ENCODE data around the gene NME4. TPM values are rescaled to one million over a fixed set of nuclear protein-coding genes. Genes with fewer than 3 reads are reported as not detected.
A peak's percentile ranks its signal among the peaks of the same experiment; 100 is the strongest.
"Not testable (repeated sequence)": the region's sequence is repeated elsewhere in the genome, so short reads cannot be mapped to it uniquely, and the experiment has no call there.

NME4 gene
- 92.0 and 101 TPM in 2 replicates for total RNA-seq (2014; rRNA removed; shearing (Covaris generic))

DNA sequence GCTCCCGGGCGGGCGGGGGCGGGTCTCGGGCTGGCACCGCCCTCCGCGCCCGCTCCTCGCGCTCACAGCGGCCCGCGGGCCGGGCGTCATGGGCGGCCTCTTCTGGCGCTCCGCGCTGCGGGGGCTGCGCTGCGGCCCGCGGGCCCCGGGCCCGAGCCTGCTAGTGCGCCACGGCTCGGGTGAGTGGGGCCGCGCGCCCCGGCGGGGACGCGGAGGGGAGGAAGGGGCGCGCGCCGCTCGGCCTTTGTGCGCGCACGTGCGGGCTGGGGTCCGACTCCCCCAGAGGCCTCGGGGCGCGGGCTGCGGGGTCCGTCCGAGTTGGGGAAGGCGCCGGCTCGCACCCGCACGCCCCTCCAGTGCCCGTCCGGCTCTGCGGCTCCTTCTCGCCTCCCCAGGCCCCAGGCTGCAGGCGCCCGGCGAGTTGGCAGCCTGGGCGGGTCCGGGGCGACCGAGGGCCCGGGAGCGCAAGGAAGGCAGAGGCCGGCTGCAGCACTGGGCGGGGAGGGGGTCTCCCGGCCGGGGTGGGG is at the start of gene NME4:
Gene NME4 (plus strand): TSS at position 65 of the 527 bp plus-strand sequence. CDS start 24 bp downstream, at position 89.
- no peak for DNase-seq (ENCODE audit: low read depth)

DNA sequence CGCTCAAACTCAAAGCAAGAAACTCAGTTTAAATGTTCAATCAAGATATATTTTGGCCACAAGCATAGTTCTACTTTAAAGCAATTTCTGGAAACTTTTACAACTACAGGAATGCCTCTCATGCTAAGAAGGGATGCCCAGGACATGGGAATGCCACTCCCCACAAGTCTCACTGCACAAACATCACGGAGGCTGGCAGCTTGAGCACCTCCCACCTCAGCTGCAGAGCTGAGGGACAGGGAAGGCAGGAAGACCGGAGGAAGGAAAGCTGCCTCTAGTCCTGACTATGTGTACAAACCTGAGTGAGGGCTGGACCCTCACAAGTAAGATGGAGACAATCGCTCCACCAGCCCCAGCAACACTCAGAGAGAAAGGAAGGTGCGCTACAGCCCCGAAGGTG is 49.8 kb upstream of the NME4 start:
- no peak for DNase-seq (ENCODE audit: low read depth)

DNA sequence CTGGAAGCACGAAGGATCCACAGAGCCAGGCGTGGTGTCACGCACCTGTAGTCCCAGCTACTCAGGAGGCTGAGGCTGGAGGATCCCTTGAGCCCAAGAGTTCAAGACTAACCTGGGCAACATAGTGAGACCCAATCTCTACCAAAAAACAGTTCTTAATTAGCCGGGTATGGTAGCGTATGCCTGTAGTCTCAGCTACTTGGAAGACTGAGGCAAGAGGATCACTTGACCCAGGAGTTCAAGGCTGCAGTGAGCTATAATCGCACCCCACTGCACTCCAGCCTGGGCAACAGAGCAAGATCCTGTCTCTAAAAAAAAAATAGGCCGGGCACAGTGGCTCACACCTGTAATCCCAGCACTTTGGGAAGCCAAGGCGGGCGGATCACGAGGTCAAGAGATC is 48.5 kb upstream of the NME4 start:
- DNase-seq (ENCODE audit: low read depth) = not testable (repeated sequence)

DNA sequence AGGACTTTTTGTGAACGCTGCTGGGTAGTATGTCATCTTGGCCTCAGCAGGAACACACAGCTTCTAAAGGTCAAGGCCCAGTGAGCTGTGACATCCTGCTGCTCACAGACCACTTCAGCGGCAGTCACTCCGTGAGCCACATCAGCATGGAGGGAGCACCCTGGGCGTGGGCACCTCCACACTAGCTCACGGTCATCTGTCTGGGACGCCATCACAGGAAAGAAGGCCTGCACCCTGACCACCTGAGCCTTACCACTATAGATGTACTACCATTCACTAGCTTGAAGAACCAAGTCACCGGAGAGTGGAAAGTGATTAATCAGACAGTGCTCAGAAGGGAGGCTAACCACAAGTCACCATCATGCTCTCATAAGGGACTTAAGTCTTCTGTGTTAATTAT is 47.8 kb upstream of the NME4 start:
- no peak for DNase-seq (ENCODE audit: low read depth)

DNA sequence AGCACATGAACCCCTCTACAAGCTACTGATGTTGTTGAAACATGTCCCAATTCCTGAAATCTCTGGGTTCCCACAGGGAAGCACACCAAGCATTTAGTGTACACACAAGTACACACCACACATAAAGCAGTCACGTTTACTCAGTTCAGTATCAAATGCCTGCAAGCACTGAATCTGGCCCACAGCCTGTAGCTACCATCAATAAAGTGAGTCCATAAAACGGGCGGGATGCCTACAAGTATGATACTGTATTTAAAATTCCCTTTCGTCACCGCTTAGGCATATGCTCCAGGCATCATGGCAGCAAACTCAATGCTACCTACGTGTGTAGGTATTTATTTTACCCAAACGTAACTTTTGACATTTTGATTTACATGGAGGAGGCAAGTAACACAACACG is 46.8 kb upstream of the NME4 start:
- no peak for DNase-seq (ENCODE audit: low read depth)

DNA sequence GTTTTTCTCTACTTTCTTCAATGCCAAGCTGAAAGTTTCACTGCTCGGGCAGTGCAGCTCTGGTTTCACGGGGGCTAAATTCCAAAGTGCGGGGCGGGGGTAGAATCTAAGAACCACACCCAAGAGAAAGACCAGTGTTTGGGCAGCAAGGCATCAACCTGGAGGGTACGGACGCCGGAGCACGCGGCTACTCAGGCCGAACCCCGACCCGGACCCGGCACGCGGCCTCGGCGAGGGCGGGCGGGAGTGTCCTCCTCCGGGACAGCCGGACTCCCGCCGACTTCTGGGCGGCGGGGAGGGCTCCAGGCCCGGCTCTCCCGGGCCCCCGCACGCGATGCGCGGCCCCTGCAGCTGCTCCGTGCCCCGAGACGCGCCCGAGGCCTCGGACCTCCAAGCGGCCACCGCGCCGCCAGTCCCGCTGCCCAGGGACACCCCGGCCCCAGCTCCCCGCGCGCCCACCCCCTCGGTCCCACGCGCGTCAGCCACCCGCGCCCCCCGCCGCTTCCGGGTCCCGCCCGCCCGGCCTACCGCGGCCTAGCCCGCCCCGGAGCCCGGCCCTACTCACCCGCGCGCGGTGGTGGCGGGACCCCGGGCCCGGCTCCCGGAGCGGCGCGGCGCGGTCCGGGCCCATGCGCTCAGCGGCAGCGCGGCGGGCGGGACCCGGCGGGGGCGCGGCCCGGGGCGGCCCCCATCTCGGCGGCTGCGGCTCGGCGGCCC is 45.0 kb upstream of the NME4 start:
- DNase-seq (ENCODE audit: low read depth) = peak; percentile 25

DNA sequence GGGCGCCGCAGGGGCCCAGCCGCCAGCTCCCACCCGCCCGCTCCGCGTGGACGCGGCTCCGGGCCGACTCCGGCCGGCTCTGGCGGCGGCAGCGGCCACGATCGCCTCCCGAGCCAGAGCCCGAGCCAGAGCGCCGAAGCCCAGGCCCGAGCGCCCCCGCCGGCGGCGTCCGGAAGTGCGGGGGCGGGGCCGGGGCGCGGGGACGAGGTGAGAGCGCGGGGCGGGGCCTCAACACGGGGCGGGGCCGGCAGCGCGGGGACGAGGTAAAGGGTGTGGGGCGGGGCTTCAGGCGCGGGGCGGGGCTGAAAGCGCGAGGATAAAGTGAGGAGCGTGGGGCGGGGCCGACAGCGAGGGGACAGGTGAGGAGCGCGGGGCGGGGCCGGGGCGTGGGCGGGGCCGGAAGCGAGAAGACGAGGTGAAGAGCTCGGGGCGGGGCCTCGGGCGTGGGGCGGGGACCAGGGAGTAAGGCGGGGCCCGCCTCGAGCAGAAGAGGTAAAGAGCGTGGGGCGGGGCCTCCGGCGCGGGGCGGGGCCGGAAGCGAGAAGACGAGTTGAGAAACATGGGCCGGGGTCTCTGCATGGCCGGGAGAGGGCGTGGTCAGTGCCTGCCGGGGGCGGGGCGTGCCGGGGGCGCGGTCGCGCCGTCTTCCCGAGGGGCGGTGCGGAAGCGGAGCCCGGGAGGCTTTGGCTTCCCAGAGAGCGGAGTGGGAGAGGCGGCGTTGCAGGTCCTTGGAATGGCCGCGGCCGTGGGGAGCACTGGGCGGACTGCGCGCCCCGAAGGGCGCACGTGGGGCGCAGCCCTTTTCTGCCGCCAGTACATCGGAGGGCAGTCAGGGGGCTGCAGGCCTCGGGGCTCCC is 44.2 kb upstream of the NME4 start, which contains the start of gene AXIN1:
Gene AXIN1 (minus strand): TSS at position 177 of the 857 bp plus-strand sequence. CDS start 5,698 bp downstream, outside the sequence.
- peak; percentile 92 for DNase-seq (ENCODE audit: low read depth)

DNA sequence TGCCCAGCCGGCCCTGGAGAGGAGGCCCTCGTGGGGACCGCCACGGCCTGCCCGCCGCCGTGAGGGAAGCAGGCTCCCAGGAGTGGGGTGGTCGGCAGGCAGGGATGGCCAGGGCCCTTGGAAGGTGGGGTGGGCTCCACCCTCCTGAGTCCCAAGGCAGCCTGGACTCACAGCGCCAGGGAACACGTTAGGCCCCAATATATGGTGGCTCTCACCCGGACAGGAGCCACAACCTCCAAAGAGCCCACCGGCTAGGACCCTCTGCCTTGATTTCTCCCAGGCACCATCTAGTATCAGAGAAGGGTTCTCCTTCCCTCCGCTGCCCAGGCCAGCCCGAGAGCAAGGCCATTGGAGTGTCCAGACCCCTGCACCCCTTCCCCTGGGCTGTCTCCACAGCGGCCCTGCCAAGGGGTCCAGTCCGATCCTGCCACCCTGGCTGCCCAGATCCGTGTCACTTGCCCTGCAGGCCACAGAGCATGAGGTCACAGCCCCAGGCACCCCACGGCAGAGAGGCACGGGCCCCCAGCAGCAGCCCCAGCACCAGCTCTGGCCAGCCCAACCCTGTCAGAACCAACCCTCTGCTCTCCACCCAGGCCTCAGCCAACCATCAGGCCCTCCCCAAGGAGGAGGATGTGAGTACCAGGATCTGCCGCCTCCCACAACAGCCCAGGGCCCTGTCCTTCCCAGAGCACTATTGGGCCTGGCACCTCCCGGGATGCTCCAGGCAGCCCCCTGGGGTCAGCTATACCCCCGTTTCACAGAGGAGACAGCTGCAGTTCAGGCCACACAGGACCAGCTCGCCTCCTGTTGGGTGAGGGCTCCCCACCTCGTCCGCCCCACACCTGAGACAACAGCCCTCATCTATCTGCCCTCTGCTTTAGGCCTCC is 43.4 kb upstream of the NME4 start:
- DNase-seq (ENCODE audit: low read depth) = no peak

DNA sequence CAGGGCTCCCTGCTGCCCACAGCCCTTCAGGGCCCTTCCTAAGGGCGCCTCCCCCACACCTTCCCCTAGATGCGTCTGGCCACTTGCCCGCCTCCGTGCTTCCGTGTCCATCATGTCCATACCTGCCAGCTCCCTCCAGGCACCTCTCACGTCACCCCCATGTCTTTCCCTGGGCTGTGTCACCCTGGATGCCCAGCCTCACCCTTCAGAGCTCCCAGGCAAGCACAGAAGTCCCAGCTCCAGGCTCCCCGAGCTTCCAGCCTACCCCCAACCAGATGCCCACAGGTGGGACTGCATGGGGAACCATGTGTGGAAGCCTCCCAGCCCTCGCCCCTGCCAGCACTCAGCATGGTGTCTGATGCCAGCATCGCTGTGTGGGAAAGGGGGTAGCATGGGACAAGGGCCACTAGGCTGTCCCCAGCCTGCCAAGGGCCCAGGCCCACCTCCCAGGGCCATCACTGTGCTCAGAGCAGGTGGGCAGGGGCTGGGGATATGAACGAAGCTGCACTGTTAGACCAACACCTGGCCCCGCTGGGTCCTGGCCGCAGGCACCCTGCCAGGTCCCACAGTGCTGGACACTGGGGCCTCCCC is 42.6 kb upstream of the NME4 start:
- no peak for DNase-seq (ENCODE audit: low read depth)

DNA sequence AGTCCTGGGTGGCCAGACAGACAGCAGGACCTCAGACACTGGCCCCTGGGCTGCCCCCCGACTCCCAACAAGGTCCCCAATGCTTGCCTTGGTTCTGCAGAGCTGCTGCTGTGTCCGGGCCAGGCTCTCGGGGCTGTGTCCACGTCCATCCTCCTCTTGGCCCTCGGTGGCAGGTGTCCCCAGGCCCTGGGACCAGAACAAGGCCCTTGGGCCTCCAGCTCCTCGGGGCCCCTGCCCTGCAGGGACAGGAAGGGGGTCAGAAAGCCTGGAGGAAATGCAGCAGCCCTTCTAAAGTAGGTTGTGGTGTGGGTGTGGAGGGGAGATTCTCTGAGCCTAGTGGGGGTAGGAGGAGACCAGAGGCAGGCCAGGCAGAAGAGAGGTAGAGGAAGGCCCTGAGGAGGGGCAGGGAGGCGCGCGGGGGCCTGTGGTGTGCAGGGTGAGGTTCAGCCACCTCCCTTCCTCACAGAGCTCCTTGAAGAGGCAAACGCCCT is 42.0 kb upstream of the NME4 start:
- DNase-seq (ENCODE audit: low read depth) = no peak

DNA sequence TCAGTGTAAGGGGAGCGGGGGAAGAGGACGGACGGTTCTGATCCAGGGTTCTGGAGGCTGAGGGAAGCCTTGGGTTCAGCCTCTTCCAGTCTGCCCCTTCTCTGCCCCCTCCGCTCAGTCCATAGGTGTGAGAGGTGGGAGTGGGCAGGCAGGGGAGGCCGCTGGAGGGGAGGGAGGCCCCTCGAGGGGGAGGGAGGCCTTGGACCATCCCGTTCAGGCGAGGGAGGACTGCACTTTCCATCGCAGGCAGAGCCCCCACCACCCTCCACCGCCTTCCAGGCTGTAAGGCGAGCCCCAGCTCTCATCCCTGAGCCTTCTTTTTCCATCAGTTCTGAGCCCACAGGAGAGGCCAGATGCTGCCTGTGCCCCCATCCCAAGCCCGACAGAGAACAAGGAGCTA is 40.3 kb upstream of the NME4 start:
- DNase-seq (ENCODE audit: low read depth) = no peak

DNA sequence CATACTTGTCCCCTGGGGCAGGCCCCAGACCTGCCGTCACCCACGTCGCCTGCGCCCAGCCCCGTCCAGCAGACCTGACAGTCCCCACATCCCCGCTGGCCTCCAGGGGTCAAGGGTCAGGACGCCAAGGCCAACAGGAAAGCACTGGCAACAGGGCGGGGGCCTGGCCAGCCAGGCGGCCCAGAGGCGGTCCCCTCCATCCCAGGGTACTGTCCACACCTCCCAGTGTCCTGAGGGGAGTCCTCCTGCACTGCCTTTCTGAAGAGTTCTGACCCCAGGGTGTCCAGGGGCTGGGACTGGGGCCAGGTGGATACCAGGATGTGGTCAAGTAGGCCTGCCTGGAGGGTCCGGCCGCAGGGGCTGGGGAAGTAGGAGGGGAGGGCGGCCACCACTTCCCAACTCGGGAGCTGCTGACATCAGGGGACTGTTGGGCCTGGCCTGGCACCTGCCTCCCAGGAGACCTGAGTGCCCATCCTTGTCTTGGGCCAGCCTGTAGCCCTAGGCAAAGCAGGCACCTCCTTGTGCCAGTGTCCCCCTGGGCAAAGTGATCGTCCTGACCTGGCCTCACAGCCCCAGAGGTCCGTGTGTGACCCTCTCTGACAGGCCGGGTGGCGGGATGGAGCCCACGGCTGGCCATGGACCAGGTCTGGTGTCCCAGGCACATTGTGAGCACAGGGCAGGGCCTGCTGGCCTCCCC is 37.8 kb upstream of the NME4 start:
- DNase-seq (ENCODE audit: low read depth) = no peak

DNA sequence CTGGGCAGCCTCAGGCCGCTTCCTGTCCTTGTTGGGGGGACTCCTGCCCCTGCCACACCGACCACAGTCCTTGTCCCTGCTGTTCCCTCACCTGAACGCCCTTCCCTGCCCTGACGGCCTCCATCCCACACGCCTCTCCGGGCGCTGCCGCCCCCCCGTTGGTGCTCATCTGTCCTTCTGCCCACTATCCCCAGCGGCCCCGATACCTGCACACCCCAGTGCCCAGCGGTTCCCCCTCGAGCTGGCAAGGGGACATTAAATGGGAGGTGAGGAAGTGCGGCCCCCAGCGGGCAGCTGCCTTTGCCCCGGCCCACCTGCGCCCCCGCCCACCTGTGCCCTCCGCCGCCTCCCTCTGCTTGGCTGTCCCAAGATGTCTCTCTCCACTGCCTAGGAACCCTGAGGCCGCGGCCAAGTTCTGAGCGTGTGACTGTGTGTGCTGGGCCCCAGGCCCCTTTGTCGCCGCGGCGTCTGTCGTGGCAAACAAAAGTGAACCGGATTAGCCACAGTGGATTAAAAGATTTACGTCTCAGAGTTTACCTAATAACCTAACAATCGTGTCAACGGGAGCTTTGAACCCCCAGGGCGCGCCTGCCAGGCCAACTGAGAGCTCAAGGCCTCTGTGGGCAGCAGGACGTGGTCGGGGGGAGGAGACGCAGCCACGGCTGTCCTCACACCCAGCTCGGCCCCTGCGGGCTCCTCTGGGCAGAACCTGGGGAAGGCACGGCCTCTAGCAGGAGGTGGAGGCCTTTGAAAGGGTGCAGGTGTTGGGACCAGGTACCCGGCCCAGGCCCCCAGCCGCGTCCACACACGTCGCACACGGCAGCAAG is 36.9 kb upstream of the NME4 start:
- DNase-seq (ENCODE audit: low read depth) = no peak

DNA sequence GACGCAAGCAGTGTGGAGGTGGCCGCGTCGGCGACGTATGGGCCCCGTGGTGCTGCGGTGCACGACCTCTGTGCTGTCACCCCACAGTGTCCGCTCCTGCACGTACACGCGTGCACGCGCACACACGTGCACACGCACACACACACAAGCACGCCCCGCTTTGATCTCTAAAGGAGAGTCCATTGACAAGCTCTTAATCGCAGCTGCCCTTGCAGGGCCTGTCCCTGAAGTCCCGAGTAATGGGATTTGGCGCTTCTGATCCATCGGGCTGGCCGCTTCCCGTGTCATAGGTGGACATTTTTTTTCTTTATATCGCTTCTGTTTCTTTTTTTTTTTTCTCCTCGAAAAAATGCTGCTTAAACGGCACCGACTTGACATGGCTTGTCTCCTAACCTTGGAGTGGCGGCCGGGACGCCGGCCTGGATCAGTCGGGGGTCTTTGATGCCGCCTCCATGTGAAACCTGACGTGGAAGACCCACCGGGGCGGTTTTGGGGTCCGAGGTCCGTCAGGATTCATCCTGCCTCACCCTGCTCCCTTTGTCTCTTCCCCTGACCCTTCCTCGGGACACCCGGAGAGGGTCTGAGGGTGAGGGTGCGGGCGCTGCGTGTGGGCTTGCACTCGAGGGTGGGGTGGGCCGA is 36.2 kb upstream of the NME4 start:
- DNase-seq (ENCODE audit: low read depth) = no peak

DNA sequence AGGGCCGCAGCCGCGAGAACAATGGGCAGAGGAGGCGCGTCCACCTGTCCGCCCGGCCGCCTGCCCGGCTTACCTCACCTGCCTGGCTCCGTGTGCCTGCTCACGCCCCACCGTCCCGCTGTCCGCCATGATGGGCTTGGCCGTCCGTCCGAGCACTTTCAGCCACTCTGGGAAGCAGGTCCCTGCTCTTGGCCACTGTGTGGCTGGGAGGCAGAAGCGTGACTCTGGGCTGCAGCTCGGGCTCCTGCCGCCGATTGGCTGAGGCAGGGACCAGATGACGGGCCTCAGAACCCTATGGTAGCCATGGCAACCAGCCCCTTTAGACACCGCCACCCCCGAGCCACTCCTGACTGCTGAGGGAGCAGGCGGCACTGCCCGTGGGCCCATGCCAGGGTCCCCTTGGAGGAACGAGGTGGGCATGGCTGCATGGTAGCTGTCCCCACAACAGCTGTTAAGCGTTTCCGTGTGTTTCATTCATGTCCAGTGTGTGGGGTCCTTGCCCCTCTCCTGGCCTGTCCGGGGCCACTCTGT is 35.6 kb upstream of the NME4 start:
- no peak for DNase-seq (ENCODE audit: low read depth)

DNA sequence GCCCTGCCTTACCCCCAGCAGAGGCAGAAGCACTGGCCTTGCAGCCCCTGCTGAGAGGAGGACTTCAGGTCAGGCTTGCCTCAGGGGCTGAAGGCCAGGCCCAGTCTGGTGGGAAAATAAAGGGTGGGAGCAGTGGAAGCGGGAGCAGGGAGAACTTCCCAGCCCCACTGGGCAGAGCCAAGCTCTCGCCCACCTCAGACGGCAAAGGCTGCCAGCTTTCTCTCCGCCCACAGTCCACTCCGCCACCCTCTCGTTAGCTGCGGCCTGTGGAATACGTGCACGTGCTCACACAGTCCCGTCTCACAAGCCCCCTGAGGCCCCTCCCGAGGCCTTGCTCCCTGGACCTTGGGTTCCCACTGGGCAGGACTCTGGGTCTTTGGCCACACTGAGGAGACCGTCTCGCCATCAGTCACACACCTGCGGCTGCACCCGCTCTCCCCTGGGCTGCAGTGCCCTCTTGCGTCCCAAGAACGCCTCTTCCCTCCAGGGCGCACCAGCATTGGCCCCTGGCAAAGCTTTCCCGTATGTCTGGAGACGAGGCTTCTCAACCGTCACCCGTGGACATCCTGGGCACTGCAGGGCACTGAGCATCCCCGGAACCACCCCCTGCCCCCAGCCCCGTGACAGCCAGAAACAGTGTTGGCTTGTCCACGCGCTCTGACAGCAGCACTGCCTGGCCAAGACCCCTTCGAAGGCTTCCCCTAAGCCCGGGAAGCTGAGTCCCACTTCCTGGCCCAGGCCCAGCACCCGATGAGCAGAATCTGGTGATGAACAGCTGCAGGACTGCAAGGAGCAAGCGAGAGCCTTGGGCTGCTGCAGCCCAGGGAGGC is 34.9 kb upstream of the NME4 start:
- DNase-seq (ENCODE audit: low read depth) = peak; percentile 84

DNA sequence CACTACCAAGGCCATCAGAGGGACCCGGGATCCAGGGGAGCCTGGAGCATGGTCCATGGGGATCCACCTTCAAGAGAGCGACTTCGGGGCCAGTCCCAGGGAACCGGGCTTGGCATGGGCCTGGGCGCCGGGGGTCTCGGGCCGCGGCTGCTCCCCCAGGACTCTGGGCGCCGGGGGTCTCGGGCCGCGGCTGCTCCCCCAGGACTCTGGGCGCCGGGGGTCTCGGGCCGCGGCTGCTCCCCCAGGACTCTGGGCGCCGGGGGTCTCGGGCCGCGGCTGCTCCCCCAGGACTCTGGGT is 34.3 kb upstream of the NME4 start:
- not testable (repeated sequence) for DNase-seq (ENCODE audit: low read depth)

DNA sequence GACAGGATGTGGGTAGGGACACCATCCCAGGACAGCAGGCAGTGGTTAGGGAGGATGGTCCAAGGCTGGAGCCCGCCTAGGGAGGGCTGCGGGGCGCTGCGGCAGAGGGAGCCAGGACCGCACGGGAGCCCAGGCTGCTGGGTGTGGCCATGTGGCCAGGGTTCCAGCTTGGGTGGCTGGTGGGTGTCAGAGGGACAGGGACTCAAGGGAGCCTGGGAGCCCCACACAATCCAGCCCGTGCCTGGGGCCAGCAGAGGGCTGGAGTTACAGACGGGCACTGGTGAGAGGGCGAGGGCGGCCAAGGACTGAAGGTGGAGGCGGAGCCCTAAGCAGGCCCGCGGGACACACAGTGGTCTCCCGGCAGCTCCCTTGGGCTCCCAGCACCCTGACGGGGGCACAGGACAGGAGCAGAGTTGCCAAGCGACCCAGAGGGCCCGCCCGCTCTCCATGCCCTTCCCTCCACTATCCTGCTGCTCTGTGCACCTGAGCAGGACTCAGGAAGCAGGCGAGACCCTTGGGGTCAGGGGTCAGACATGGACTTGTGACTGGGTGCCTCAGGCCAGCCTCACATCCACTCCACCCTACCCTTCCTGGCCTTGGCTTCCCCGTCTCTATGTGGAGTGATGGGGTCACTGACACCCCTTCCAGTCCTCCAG is 33.8 kb upstream of the NME4 start:
- peak; percentile 31 for DNase-seq (ENCODE audit: low read depth)
